Activated CD4-positive, alpha-beta T cell treated with anti-CD3 and anti-CD28 coated beads for 1 hour (primary cell): ENCODE measurements around the gene STAM2.
"Not testable (repeated sequence)": the region's sequence is repeated elsewhere in the genome, so short reads cannot be mapped to it uniquely, and the experiment has no call there.

ENCODE experiments used
- DNase-seq: peaks from one replicate; pipeline ENCODE4 v3.0.0-alpha.2; 2020

STAM2 gene

DNA sequence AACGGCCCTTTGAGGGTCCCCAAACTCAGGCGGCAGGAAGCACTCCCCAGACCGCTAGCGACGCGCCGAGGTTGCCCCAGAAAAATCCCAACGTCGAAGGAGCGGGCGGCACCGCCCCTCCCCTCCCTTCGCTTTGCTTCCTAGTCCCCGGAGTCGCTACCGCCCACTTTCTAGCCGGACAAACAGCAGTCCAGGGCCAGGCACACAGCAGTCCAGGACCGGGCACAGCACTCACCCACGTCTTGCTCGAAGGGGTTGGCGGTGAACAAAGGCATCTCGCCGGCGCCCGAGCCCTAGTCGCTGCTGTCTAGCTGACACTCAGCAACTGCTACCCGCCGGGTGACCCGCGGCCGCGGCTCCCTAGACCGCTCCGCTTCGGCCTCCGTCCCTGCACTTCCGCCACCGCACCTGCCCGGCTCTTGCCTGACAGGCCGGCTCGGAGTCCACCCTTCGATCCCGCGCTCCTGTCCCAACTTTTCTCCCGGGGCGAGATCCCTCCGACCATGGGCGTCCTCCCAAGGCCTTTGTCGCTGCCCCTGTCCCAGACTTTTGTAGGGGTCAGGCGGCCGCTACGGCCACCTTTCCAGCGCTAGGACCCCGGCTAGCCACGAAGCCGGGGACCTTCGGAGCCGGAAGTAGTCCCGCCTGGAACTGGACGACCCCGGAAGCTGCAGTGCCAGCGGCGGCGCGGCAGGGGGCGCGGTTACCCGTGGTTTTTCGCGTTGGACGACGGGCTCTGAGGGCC, at the start of gene STAM2:
STAM2 (minus strand) TSS at position 396 of the 745 bp plus-strand sequence; CDS start at position 275, 121 bp downstream.
- peak; percentile 93 for DNase-seq

GRCh38 chr2:152223977-152224376, 48.4 kb upstream of the STAM2 start:
- DNase-seq: no peak

- no peak for DNase-seq
Measured at GRCh38 chr2:152222975-152223637, 47.5 kb upstream of the STAM2 start.

- no peak for DNase-seq
Measured at GRCh38 chr2:152221839-152222238, 46.3 kb upstream of the STAM2 start.

- DNase-seq: no peak
Measured at GRCh38 chr2:152219077-152219828, 43.7 kb upstream of the STAM2 start.

- no peak for DNase-seq
Measured at GRCh38 chr2:152201466-152201830, 25.9 kb upstream of the STAM2 start.

- no peak for DNase-seq
Measured at GRCh38 chr2:152200565-152201465, 25.3 kb upstream of the STAM2 start.

DNA sequence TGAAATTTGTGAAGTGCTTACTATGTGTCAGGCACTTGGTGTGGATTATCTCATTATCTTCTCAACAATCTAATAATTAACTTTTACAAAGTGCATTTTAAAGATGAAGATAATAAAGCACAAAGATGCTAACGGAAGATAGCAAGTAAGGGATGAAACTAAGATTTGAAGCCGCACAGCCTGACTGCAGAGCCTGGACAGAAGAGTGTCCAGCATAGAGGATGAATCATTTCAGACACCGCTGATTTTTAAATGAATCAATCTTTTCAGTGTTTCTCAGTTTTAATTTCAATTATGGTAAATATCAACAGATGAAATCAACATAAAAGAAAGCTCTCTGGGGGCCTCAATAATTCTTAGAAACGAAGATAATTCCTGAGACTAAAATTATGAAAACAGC, 24.5 kb upstream of the STAM2 start:
- no peak for DNase-seq

GRCh38 chr2:152198499-152198898, 22.9 kb upstream of the STAM2 start:
- DNase-seq: no peak

DNA sequence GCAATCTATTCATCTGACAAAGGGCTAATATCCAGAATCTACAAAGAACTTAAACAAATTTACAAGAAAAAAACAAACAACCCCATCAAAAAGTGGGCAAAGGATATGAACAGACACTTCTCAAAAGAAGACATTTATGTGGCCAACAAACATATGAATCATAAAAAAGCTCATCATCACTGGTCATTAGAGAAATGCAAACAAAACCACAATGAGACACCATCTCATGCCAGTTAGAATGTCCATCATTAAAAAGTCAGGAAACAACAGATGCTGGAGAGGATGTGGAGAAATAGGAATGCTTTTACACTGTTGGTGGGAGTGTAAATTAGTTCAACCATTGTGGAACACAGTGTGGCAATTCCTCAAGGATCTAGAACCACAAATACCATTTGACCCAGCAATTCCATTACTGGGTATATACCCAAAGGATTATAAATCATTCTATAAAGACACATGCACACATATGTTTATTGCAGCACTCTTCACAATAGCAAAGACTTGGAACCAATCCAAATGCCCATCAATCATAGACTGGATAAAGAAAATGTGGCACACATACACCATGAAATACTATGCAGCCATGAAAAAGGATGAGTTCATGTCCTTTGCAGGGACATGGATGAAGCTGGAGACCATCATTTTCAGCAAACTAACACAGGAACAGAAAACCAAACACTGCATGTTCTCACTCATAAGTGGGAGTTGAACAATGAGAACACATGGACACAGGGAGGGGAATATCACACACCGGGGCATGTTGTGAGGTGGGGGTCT, 22.1 kb upstream of the STAM2 start:
- not testable (repeated sequence) for DNase-seq

DNA sequence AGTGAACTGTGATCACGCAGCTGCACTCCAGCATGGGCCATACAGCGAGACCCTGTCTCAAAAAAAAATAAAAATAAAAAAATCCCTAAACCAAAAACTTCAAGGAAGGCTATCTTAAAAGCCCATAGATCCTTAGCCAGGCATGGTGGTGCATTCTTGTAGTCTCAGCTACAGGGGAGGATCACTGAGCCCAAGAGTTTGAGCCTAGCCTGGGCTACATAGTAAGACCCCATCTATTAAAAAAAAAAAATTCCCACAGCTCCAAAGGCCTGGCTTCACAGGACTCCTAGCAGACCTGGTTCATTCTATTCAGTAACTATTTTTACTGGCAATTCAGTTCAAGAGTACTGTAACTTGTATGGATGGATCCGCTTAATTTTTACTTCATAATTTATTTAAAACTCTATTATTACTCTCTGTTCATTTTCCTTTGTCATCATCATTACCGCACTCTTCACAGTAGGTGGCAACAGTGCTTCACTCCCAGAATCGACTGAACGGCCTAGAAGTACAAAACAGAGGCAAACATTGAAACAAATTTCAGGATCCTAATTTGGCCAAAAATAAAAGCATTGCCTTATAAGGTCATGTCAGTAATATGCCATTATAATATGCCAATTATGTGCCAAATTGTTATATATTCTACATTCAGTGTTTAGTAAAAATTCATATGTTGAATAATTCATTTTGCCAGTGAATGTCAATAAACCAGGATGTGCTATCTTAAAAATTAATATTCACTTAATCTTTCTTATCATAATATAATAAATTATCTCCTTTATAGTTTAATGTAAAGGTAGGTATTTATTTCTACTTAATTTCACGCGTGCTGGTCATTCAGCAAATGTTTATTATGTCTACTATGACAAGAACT, 14.3 kb upstream of the STAM2 start:
- DNase-seq: no peak

GRCh38 chr2:152186808-152187207, 11.2 kb upstream of the STAM2 start:
- DNase-seq: not testable (repeated sequence)

DNA sequence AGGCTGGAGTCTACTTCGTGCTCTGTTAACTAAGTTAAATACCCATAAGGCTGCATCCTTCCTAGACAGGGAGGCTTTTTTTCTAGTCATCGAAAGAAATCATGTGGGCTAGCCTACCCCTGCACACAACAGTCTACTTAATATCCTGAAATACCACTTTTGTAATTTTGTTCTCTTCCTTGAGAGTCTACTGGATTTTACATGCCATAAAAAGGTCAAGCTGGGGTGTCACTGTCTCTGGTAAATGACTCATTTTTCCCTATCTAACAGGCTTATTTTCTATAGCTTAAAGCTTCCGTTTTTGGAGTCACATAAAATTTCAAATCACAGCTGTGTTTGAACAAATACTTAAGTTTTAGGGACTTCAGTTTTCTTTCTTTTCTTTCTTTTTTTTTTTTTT, 10.7 kb upstream of the STAM2 start:
- DNase-seq: no peak

DNA sequence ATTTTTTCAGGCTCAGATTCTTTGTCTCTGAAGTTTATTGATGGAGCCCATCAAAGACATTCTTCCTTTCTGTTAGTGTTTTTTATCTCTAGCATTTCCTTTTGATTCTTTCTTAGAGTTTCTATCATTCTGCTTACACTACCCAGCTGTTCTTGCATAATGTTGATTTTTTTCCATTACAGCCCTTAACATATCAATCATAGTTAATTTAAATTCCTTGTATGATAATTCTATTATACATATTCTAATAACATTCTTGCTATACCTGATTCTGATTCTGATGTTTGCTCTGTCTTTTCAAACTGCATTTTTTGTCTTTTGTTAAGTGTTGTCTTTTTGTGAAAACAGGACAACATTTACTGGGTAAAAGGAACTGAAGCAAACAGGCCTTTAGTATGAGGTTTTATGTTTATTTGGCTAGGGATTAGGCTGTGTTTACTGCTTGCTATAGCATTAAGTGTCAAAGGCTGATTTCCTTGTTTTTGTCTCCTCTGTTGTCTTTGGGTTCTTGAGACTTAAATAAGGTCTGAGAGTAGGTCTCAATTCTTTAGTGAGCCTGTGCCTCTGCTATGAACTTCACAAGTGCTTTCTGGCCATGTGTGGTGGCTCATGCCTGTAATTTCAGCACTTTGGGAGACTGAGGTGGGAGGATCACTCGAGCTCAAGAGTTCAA, 8.0 kb upstream of the STAM2 start:
- DNase-seq: no peak

- DNase-seq: not testable (repeated sequence)
Measured at GRCh38 chr2:152177667-152178066, 2.1 kb upstream of the STAM2 start.

DNA sequence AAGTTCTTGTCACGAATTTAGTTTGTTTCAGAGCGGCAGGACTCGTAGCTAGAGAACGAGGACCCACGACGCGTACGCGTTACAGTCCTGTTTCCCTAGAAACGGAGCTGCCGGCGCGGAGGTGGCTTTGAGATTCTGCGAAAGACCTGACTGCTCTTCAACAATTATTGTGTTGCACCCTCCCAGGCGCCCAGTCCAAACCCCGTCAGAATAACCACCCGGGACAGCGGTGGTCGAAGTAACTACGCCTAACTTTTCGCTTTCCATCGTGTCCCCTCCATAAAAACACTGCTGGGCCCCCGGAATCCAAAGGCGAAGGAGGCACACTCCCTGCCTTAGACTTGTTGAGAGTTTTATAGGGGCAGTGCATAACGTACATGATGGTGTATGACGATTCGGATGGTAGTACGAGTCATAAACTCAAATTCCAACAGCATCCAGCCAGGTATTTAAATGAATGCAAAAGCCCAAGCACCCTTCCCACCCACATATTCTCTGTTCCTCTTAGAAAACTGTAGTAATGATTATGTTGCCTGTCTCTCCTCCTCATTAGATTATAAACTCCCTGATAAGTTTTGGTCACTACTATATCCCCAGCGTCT, 651 bp upstream of the STAM2 start:
- no peak for DNase-seq

GRCh38 chr2:152175012-152175367, 573 bp downstream of the STAM2 start:
- no peak for DNase-seq

DNA sequence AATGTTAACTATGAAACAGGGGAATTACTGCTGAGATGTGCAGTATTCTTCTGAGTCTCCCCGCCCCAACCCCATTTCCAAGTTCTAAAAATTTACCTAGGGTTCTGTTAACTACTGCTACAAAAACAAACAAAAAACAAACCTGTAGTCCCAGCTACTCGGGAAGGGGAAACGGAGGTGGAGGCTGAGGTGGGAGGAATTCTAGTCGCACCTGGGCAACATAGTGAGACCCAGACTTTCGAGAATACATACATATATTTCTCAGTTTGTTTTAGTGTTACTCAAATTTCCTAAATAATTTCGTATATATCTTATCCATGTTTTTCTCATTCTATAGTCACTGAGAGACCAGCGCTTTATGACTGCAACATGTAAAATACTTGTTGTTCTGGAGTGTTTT, 989 bp downstream of the STAM2 start:
- DNase-seq: no peak

- no peak for DNase-seq
Measured at GRCh38 chr2:152173831-152174230, 1.7 kb downstream of the STAM2 start.

GRCh38 chr2:152172201-152172785, 3.3 kb downstream of the STAM2 start:
- not testable (repeated sequence) for DNase-seq
